ENCODE measurements around the gene DHX9.
"Not testable (repeated sequence)": the region's sequence is repeated elsewhere in the genome, so short reads cannot be mapped to it uniquely, and the experiment has no call there.

DHX9 gene

GRCh38 chr1:182888736-182889531 is 49.8 kb downstream of the DHX9 start:
- DNase-seq: no peak
- intact Hi-C loops (cut with DNase I): no loop called here

- no peak for DNase-seq
- intact Hi-C loops (cut with DNase I): no loop called here
These were observed 50.9 kb downstream of the DHX9 start for GRCh38 chr1:182889997-182890396.

DNA sequence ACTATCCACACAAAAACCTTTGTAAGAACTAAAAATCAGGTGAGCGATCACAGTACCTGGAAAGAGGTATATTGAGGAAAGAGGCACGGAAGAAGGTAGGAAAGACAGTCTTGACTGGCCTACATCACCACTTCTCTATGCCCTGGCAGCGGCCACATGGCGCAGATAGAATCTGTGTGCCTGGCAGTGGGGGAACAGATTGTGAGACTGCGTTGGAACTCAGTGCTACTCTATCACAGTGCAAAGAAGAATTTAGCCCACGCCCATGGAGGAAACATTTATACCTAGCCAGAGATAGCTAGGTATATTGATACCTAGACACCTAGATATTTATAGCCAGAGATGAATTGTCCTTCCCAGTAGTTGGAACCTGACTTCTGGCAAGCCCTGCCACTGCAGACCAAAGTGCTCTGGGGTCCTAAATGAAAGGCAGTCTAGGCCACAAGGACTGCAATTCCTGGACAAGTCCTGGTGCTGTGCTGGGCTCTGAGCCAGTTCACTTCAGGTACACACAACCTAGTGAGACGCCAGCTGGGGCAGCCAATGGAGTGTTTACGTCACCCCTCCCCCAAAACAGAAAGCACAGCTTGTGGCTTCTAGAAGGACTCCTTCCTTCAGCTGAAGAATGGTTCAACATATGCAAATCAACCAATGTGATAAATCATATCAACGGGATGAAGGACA is 51.9 kb downstream of the DHX9 start:
- intact Hi-C loops (cut with DNase I): no loop called here
- no peak for DNase-seq

DNA sequence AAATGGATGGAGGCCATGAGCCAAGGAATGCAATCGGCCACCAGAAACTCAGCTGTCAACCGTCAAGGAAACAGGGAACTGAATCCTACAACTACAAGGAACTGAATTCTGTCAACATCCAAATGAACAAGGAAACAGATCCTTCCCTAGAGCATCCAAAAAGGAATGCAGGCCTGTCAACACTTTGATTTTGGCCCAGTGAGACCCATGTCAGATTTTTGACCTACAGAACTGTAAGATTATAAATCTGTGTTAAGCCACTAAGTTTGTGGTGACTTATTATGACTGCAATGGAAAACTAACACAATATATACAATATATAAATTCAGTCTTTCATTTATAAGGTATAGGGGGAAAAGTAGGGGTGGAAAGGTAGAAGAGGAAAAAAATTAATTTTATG is 58.5 kb downstream of the DHX9 start:
- intact Hi-C loops (cut with DNase I): no loop called here
- DNase-seq: no peak

- intact Hi-C loops (cut with DNase I); DNase-seq: not testable (repeated sequence)
These were observed 62.8 kb downstream of the DHX9 start for GRCh38 chr1:182901946-182902345.

GRCh38 chr1:182905321-182905720 is 66.2 kb downstream of the DHX9 start:
- DNase-seq: no peak

DNA sequence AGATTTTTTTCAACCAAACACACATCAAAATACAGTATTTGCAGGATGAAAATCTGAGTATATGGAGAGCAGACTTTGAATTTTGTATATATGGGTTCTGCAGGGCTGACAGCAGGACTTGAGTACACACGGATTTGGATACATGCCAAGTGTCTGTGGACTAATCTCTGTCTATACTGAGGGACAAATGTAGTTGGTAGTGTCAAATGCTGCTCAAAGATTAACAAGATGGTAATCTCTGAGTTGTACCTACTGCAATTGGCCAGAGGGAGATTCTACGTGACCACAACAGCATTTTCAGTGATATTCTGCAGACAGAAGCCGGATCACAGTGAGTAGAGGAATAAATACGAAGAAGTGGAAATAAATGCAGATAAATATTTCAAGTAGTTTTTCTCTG is 70.4 kb downstream of the DHX9 start:
- intact Hi-C loops (cut with DNase I): no loop called here
- DNase-seq: no peak

More at GRCh38 chr1:182905321-182905720, 66.2 kb downstream of the DHX9 start:
- intact Hi-C loops (cut with DNase I): no loop called here

DNA sequence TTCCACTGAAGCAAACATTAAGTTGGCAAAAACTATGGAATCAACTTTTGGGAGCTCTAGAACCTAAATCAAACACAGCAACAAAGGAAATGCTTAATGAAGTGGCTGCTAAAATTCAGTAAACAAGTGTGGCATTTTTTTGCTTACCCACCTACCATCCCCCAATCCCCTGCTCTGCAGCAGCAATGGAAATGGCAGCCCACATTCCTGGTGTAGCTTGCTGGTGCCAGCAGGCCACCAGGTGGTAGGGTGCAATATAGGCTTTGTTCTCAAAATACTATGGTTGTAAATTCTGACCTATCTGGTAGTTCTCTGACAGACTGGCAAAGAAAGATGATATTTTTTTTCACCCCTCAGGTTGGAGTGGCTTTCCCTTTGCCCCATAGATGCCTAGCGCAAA is 71.0 kb downstream of the DHX9 start:
- intact Hi-C loops (cut with DNase I): no loop called here
- DNase-seq: no peak

- DNase-seq: no peak
- intact Hi-C loops (cut with DNase I): no loop called here
These were observed 74.3 kb downstream of the DHX9 start for GRCh38 chr1:182913401-182913800.

DNA sequence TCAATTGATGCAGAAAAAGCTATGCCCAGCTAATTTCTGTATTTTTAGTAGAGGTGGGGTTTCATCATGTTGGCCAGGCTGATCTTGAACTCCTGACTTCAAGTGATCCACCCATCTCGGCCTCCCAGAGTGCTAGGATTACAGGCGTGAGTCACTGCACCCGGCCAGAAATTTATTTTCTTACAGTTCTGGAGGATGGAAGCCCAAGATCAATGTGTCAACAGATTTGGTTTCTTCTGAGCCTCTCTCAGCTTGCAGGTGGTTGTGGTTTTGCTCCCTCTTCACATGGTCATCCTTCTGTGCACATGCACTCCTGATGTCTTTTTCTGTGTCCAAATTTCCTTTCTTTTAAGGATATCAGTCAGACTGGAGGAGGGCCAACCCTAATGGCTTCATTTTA is 78.2 kb downstream of the DHX9 start:
- intact Hi-C loops (cut with DNase I): no loop called here
- DNase-seq: no peak

DNA sequence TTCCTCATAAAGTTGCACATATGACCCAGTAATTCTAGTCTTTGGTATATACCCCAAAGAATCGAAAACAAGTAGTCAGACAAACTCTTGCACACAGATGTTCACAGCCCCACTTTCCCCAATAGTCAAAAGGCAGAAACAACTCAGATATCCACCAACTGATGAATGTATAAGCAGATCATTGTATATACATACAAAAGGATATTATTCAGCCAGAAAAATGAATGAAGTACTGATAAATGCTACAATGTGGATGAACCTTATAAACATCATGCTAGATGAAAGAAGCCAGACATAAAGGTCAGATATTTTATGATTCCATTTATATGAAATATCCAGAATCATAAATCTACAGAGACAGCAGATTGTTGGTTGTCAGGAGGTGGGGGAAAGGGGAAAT is 86.5 kb downstream of the DHX9 start:
- DNase-seq: no peak
- intact Hi-C loops (cut with DNase I): no loop called here

GRCh38 chr1:182927693-182928433 is 88.7 kb downstream of the DHX9 start:
- no peak for DNase-seq
- intact Hi-C loops (cut with DNase I): no loop called here

GRCh38 chr1:182930985-182931384 is 91.8 kb downstream of the DHX9 start:
- intact Hi-C loops (cut with DNase I): no loop called here
- no peak for DNase-seq

DNA sequence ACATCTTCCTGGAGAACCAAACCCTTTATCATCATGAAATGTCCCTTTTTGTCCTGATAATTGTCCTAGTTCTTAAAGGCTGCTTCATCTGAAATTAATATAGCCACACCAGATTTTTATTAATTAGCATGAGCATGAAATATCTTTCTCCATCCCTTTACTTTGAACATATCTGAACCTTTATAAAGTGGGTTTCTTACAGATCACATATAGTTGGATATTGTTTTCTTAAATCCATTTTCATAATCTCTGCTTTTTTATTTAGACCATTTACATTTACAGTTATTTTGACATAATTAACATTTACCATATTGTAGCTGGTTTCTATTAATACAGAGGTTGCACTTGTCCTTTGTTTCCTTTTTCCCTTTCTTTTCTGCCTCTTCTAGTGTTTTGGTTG is 96.6 kb downstream of the DHX9 start:
- intact Hi-C loops (cut with DNase I): no loop called here

More for the DNA sequence above, 96.6 kb downstream of the DHX9 start:
- DNase-seq: no peak

Data from posterior cingulate gyrus (tissue), 11 donors.